ENCODE results near the gene UPF1.
"Not testable (repeated sequence)": the region's sequence is repeated elsewhere in the genome, so short reads cannot be mapped to it uniquely, and the experiment has no call there.

UPF1 gene

GRCh38 chr19:18809149-18809868, 22.4 kb upstream of the UPF1 start:
- H3K9ac ChIP-seq (ENCODE audit: low read depth, low read length): no peak overlapping the region
- H3K36me3 ChIP-seq (ENCODE audit: insufficient read depth, low read length): no peaks in the 10 kb centered on the region
- no peaks in the 10 kb centered on the region for H3K4me1 ChIP-seq (ENCODE audit: insufficient read depth, low read length)
- no peaks in the 10 kb centered on the region for H3K9me3 ChIP-seq (ENCODE audit: control insufficient read depth, insufficient read depth, low read length)

- H3K9me3 ChIP-seq (ENCODE audit: control insufficient read depth, insufficient read depth, low read length); H3K9ac ChIP-seq (ENCODE audit: low read depth, low read length); H3K36me3 ChIP-seq (ENCODE audit: insufficient read depth, low read length); H3K4me1 ChIP-seq (ENCODE audit: insufficient read depth, low read length): not testable (repeated sequence)
Measured at GRCh38 chr19:18811638-18812037, 20.1 kb upstream of the UPF1 start.

GRCh38 chr19:18814063-18814462, 17.7 kb upstream of the UPF1 start:
- no peak overlapping the region for H3K9ac ChIP-seq (ENCODE audit: low read depth, low read length)
- H3K36me3 ChIP-seq (ENCODE audit: insufficient read depth, low read length): no peaks in the 10 kb centered on the region
- H3K4me1 ChIP-seq (ENCODE audit: insufficient read depth, low read length): no peaks in the 10 kb centered on the region
- H3K9me3 ChIP-seq (ENCODE audit: control insufficient read depth, insufficient read depth, low read length): no peaks in the 10 kb centered on the region

- H3K4me1 ChIP-seq (ENCODE audit: insufficient read depth, low read length): no peaks in the 10 kb centered on the region
- no peak overlapping the region for H3K9ac ChIP-seq (ENCODE audit: low read depth, low read length)
- H3K36me3 ChIP-seq (ENCODE audit: insufficient read depth, low read length): no peaks in the 10 kb centered on the region
Measured at GRCh38 chr19:18815673-18816072, 16.1 kb upstream of the UPF1 start.

GRCh38 chr19:18816645-18817044, 15.1 kb upstream of the UPF1 start:
- H3K4me1 ChIP-seq (ENCODE audit: insufficient read depth, low read length); H3K9me3 ChIP-seq (ENCODE audit: control insufficient read depth, insufficient read depth, low read length); H3K9ac ChIP-seq (ENCODE audit: low read depth, low read length); H3K36me3 ChIP-seq (ENCODE audit: insufficient read depth, low read length): not testable (repeated sequence)

More at GRCh38 chr19:18815673-18816072, 16.1 kb upstream of the UPF1 start:
- no peaks in the 10 kb centered on the region for H3K9me3 ChIP-seq (ENCODE audit: control insufficient read depth, insufficient read depth, low read length)

GRCh38 chr19:18817574-18817973, 14.2 kb upstream of the UPF1 start:
- Histone ChIP-seq H3K9me3 (ENCODE audit: control insufficient read depth, insufficient read depth, low read length) (no peaks in the 10 kb centered on the region), H3K4me1 (ENCODE audit: insufficient read depth, low read length) (no peaks in the 10 kb centered on the region), H3K36me3 (ENCODE audit: insufficient read depth, low read length) (no peaks in the 10 kb centered on the region), H3K9ac (ENCODE audit: low read depth, low read length) (no peak overlapping the region)

- no peaks in the 10 kb centered on the region for H3K9me3 ChIP-seq (ENCODE audit: control insufficient read depth, insufficient read depth, low read length)
- peaks cover 3% of the 10 kb centered on the region; the same call in 1 of the 2 replicates for H3K4me1 ChIP-seq (ENCODE audit: insufficient read depth, low read length)
- H3K9ac ChIP-seq (ENCODE audit: low read depth, low read length): no peak overlapping the region
- no peaks in the 10 kb centered on the region for H3K36me3 ChIP-seq (ENCODE audit: insufficient read depth, low read length)
Measured at GRCh38 chr19:18828786-18829185, 3.0 kb upstream of the UPF1 start.

GRCh38 chr19:18830488-18830887, 1.3 kb upstream of the UPF1 start:
- Histone ChIP-seq H3K36me3 (ENCODE audit: insufficient read depth, low read length) (0 out of 2 replicates have a peak, but pooled peaks cover 1% of the 10 kb centered on the region), H3K9me3 (ENCODE audit: control insufficient read depth, insufficient read depth, low read length) (no peaks in the 10 kb centered on the region), H3K9ac (ENCODE audit: low read depth, low read length) (no peak overlapping the region), H3K4me1 (ENCODE audit: insufficient read depth, low read length) (peaks cover 14% of the 10 kb centered on the region; the same call in 1 of the 2 replicates)

GRCh38 chr19:18832306-18833140, 764 bp downstream of the UPF1 start:
- Histone ChIP-seq H3K9ac (ENCODE audit: low read depth, low read length) (peak overlapping the region; percentile 78), H3K36me3 (ENCODE audit: insufficient read depth, low read length) (0 out of 2 replicates have a peak, but pooled peaks cover 5% of the 10 kb centered on the region), H3K9me3 (ENCODE audit: control insufficient read depth, insufficient read depth, low read length) (no peaks in the 10 kb centered on the region), H3K4me1 (ENCODE audit: insufficient read depth, low read length) (peaks cover 14% of the 10 kb centered on the region; the same call in 1 of the 2 replicates)

- Histone ChIP-seq H3K4me1 (ENCODE audit: insufficient read depth, low read length) (peaks cover 14% of the 10 kb centered on the region; the same call in 1 of the 2 replicates), H3K36me3 (ENCODE audit: insufficient read depth, low read length) (0 out of 2 replicates have a peak, but pooled peaks cover 5% of the 10 kb centered on the region), H3K9me3 (ENCODE audit: control insufficient read depth, insufficient read depth, low read length) (no peaks in the 10 kb centered on the region), H3K9ac (ENCODE audit: low read depth, low read length) (peak overlapping the region; percentile 78; the same call in 1 of the 2 replicates)
Measured at GRCh38 chr19:18833141-18833476, 1.4 kb downstream of the UPF1 start.

GRCh38 chr19:18833849-18834643, 2.3 kb downstream of the UPF1 start:
- Histone ChIP-seq H3K4me1 (ENCODE audit: insufficient read depth, low read length) (peaks cover 14% of the 10 kb centered on the region; the same call in 1 of the 2 replicates), H3K36me3 (ENCODE audit: insufficient read depth, low read length) (0 out of 2 replicates have a peak, but pooled peaks cover 5% of the 10 kb centered on the region), H3K9ac (ENCODE audit: low read depth, low read length) (peak overlapping the region; percentile 32; the same call in 1 of the 2 replicates), H3K9me3 (ENCODE audit: control insufficient read depth, insufficient read depth, low read length) (no peaks in the 10 kb centered on the region)

- Histone ChIP-seq H3K36me3 (ENCODE audit: insufficient read depth, low read length) (0 out of 2 replicates have a peak, but pooled peaks cover 5% of the 10 kb centered on the region), H3K4me1 (ENCODE audit: insufficient read depth, low read length) (peaks cover 17% of the 10 kb centered on the region; the same call in 1 of the 2 replicates), H3K9ac (ENCODE audit: low read depth, low read length) (no peak overlapping the region), H3K9me3 (ENCODE audit: control insufficient read depth, insufficient read depth, low read length) (no peaks in the 10 kb centered on the region)
Measured at GRCh38 chr19:18834644-18834984, 2.9 kb downstream of the UPF1 start.

- H3K4me1 ChIP-seq (ENCODE audit: insufficient read depth, low read length): peaks cover 7% of the 10 kb centered on the region; the same call in 1 of the 2 replicates
- H3K36me3 ChIP-seq (ENCODE audit: insufficient read depth, low read length): 0 out of 2 replicates have a peak, but pooled peaks cover 5% of the 10 kb centered on the region
- H3K9ac ChIP-seq (ENCODE audit: low read depth, low read length): no peak overlapping the region
- H3K9me3 ChIP-seq (ENCODE audit: control insufficient read depth, insufficient read depth, low read length): no peaks in the 10 kb centered on the region
Measured at GRCh38 chr19:18839465-18840287, 7.9 kb downstream of the UPF1 start.

Data from ES-I3 (cell line).